GM15510 (cell line): ENCODE measurements around the gene CAB39.

Source experiments
- POLR2A ChIP-seq: IDR thresholded peaks from 3 replicates; pipeline ENCODE4 v1.6.1; 2011; ENCODE audit warnings: borderline replicate concordance; ENCODE audit not compliant: insufficient read length; ENCODE audit errors: extremely low read depth

CAB39 gene

GRCh38 chr2:230749111-230749510, 36.5 kb downstream of the CAB39 start:
- TF ChIP-seq POLR2A, result no peak

GRCh38 chr2:230751062-230751461, 38.4 kb downstream of the CAB39 start:
- no peak for TF ChIP-seq POLR2A

GRCh38 chr2:230754200-230754599, 41.6 kb downstream of the CAB39 start:
- no peak for TF ChIP-seq POLR2A

GRCh38 chr2:230757476-230757875, 44.8 kb downstream of the CAB39 start:
- TF ChIP-seq POLR2A, result no peak

GRCh38 chr2:230758566-230759480, 46.2 kb downstream of the CAB39 start:
- TF ChIP-seq POLR2A, result no peak

GRCh38 chr2:230759481-230760167, 47.0 kb downstream of the CAB39 start:
- no peak for TF ChIP-seq POLR2A

- no peak for TF ChIP-seq POLR2A
Measured at GRCh38 chr2:230761704-230762103, 49.1 kb downstream of the CAB39 start.

- no peak for TF ChIP-seq POLR2A
Measured at GRCh38 chr2:230762317-230762896, 49.8 kb downstream of the CAB39 start.

- no peak for TF ChIP-seq POLR2A
Measured at GRCh38 chr2:230764346-230764745, 51.7 kb downstream of the CAB39 start.

GRCh38 chr2:230765611-230766300, 53.1 kb downstream of the CAB39 start:
- TF ChIP-seq POLR2A, result no peak

- TF ChIP-seq POLR2A, result no peak
Measured at GRCh38 chr2:230767862-230768388, 55.3 kb downstream of the CAB39 start.

- TF ChIP-seq POLR2A, result no peak
Measured at GRCh38 chr2:230770804-230771203, 58.2 kb downstream of the CAB39 start.

- no peak for TF ChIP-seq POLR2A
Measured at GRCh38 chr2:230772156-230772555, 59.5 kb downstream of the CAB39 start.

- TF ChIP-seq POLR2A, result no peak
Measured at GRCh38 chr2:230773039-230773773, 60.6 kb downstream of the CAB39 start.
